ENCODE measurements around the gene RAPGEF6. TPM values are rescaled to one million over a fixed set of nuclear protein-coding genes. Genes with fewer than 3 reads are reported as not detected.

Gene RAPGEF6
- total and polyA plus RNA-seq, 9 of the 15 experiments (the other 6 are each of a cell fraction or from before 2014, with no cell fraction given) = 2.7 to 23.4 (median 12.7) TPM

DNA sequence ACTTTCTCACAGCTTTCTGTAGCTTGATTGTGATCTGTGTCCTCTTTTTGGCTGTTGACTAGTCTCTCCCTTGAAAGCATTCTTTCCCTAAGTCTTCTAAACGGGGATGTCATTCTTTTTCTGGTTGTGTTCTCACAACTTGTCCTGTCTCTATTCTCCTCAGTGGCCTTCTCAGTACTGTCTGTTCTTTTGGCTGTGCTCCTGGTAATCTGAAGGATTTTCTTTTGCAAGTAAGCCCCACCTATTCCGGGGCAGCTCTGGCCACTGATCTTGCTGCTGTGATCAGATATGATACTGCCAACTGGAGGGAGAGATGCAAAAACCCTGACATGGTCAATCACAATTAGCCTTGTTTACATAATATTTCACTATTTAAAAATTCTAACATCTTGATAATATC, 198.9 kb downstream of the RAPGEF6 start (continued):
- TF ChIP-seq SAFB (IDR thresholded peaks at IDR 0.05; ENCODE audit: borderline replicate concordance, low read depth, low read length) = no peak
- TF ChIP-seq FIP1L1 (IDR thresholded peaks at IDR 0.05; ENCODE audit: low read depth, low read length, poor library complexity, severe bottlenecking) = no peak

DNA sequence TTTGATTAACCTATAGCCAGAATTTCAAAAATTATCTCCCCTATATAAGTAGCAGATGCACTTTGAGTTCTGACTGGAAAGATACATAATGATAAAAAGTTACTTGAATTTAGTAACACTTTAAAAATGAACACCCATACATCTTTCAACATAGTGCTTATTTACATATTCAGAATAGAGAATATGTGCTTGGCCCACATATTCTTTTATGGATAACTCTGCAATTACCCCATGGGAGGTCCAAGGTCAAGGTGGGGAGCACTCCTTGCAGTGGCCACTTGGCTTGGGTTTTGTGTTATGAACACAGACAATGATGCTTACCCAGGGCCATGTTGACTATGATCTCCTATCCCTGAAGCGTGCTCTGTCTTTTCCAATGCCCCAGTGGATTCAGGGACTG, 201.9 kb downstream of the RAPGEF6 start:
- FAIRE-seq = no peak

More for the DNA sequence above, 201.9 kb downstream of the RAPGEF6 start:
- Histone ChIP-seq H3K9ac (ENCODE audit: insufficient read depth in 1 of 2, low read depth in 2 of 2, low read length in 2 of 2) (no peak overlapping the region), H3K79me2 (ENCODE audit: control insufficient read depth, insufficient read depth, low read length) (no peaks in the 10 kb centered on the region), H3K9me1 (ENCODE audit: control insufficient read depth, insufficient read depth, low read length) (no peaks in the 10 kb centered on the region), H3K27ac (ENCODE audit: extremely low read depth, low read depth, low read length) (no peak overlapping the region), H2AFZ (ENCODE audit: low read depth, low read length) (no peak overlapping the region), H3K36me3 (ENCODE audit: control insufficient read depth, insufficient read depth, low read length) (peaks cover 85% of the 10 kb centered on the region), H3K4me2 (ENCODE audit: insufficient read depth, low read length) (no peak overlapping the region), H3K4me3 (no peak overlapping the region), H4K20me1 (replicated peaks; ENCODE audit: control insufficient read depth, insufficient read depth, low read length) (no peaks in the 10 kb centered on the region), H3K9me3 (replicated peaks; ENCODE audit: control insufficient read depth, insufficient read depth, low read depth, low read length) (no peaks in the 10 kb centered on the region), H3K4me1 (replicated peaks in 1 of 2; ENCODE audit: control insufficient read depth in 2 of 2, insufficient read depth in 2 of 2, low read length in 2 of 2) (no peaks in the 10 kb centered on the region; a peak in 1 of 5 replicates), H3K27me3 (ENCODE audit: control insufficient read depth in 2 of 2, insufficient read depth in 2 of 2, low read length in 2 of 2) (no peaks in the 10 kb centered on the region)
- WGBS (ENCODE audit: insufficient coverage, low coverage, missing lambda C conversion rate) = 100% methylated on average over 1 of the region's 1 CpG
- DNase-seq (ENCODE audit: extremely low read depth in 1 of 4, low spot score in 3 of 4) = no peak
- no TSS peak for BruUV-seq (replicated peaks)
- TF ChIP-seq ZNF384 (IDR thresholded peaks at IDR 0.05; ENCODE audit: low read depth, low read length) = no peak
- no peak for TF ChIP-seq BRD4 (IDR thresholded peaks at IDR 0.05)
- TF ChIP-seq TAF1 (IDR thresholded peaks at IDR 0.05; ENCODE audit: control insufficient read depth, extremely low read depth, insufficient read depth, low read length, severe bottlenecking) = no peak
- TF ChIP-seq ZNF408 (CRISPR knock-in tag; IDR thresholded peaks at IDR 0.05; ENCODE audit: low read depth) = no peak
- TF ChIP-seq TCF3 (CRISPR knock-in tag; IDR thresholded peaks at IDR 0.05) = no peak
- no peak for TF ChIP-seq TSC22D4 (tag; IDR thresholded peaks at IDR 0.05)
- no peak for TF ChIP-seq RBM15 (IDR thresholded peaks at IDR 0.05; ENCODE audit: insufficient read depth, low read length)
- no peak for TF ChIP-seq KAT2B (IDR thresholded peaks at IDR 0.05; ENCODE audit: low read depth, low read length)
- TF ChIP-seq ZNF445 (CRISPR knock-in tag; IDR thresholded peaks at IDR 0.05; ENCODE audit: low read depth) = no peak
- no peak for TF ChIP-seq ZFP1 (CRISPR knock-in tag; IDR thresholded peaks at IDR 0.05)
- no peak for TF ChIP-seq MBD2 (IDR thresholded peaks at IDR 0.05; ENCODE audit: borderline replicate concordance, low read depth)
- intact Hi-C loops (cut with micrococcal nuclease) (no loop called here), in situ Hi-C loops (cut with MboI) (loop anchor here (25.0 kb wide), 1 partner anchor 579 kb away; the partner anchor contains the start of gene ACSL6)
- ChIA-PET CTCF (ENCODE audit: low intra/inter-chr PET ratio) (no interaction called here), POLR2A (no interaction called here)
- ATAC-seq = no peak

Measured in K562 (cell line).